ENCODE results near the gene MAMLD1.

The MAMLD1 gene

GRCh38 chrX:150409486-150409885 is 46.4 kb downstream of the MAMLD1 start:
- no peak for DNase-seq

GRCh38 chrX:150409964-150410363 is 46.8 kb downstream of the MAMLD1 start:
- DNase-seq: no peak

DNA sequence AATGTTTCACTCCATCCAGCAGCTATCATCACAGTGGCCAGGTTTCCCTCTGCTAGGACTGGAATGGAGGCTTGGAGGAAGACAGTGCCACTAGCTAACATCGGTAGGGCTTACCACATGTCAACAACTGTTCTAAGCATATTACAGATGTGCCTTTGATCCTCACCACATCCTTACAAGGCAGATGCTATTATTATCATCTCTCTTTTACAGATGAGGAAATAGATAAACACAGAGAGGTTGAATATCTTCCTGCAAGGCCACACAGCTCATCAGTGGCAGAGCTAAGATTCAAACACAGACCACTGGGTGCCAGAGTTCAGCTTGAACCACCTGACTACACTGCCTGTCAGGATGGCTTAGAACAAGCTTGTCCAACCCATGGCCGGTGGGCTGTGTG is 47.4 kb downstream of the MAMLD1 start:
- DNase-seq: peak; percentile 35

DNA sequence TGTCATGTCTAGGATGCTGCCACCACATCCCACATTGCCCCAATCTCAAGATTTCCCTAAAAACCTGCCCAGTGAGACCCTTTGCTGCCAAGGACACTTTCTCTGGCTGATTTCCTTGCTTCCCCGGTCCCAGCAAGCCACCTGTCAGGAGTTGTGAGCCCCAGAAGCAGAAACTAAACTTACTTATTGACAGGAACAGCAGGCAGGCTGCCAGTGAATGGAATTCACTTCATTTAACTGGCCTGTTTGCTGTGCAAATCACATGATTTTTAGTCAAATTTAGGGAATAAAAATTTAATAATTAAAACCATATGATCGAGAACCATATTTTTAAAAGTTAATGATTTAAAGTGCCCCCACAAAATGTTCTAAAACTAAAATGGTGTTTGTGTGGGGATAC is 48.5 kb downstream of the MAMLD1 start:
- DNase-seq: no peak

DNA sequence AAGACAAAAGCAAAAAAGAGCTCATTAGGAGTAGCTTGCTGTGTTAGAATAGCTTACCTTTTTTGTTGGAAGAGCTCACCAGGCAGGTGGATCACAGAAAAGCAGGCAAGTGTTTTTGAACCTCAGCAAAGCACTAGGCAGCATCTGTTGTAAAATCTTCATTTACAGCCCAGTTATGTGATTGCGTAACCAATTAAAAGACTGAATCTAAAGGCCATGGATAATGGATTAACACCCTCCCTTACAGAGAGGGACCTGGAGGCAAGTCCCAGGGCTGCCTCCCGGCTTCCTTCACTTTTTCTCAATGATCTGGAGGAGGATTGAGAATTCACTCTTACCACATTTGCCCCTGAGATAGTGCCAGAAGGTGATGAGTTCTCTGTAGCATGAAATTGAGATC is 51.1 kb downstream of the MAMLD1 start:
- no peak for DNase-seq

GRCh38 chrX:150416469-150416868 is 53.4 kb downstream of the MAMLD1 start:
- no peak for DNase-seq

- no peak for DNase-seq
Measured at GRCh38 chrX:150421816-150422215, 58.7 kb downstream of the MAMLD1 start.

- DNase-seq: peak; percentile 63
Measured at GRCh38 chrX:150429594-150429993, 66.5 kb downstream of the MAMLD1 start.

DNA sequence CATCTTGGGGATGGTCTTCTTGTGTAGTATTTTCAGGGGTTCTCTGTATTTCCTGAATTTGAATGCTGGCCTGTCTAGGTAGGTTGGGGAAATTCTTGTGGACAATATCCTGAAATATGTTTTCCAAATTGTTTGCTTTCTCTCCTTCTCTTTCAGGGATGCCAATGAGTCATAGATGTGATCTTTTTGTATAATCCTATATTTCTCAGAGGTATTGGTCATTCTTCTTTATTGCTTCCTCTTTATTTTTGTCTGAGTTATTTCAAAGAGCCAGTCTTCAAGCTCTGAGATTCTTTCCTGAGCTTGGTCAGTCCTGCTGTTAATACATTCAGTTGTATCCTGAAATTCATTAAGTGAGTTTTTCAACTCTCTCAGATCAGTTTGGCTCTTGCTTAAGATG is 73.1 kb downstream of the MAMLD1 start:
- DNase-seq: no peak

DNA sequence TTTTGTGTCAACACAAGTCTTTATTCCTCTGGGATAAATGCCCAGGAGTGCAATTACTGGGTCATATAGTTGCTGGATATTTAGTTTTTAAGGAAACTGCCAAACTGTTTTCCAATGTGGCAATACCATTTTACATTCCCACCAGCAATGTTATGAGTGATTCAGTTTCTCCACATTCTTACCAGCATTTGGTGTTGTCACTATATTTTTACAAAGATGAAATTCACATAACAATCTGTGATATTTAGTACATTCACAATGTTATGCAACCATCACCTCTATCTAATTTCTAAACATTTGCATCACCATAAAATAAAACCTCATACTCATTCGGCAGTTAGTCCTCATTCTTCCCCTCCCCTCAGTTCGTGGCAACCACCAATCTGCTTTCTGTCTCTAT is 75.0 kb downstream of the MAMLD1 start:
- no peak for DNase-seq

DNA sequence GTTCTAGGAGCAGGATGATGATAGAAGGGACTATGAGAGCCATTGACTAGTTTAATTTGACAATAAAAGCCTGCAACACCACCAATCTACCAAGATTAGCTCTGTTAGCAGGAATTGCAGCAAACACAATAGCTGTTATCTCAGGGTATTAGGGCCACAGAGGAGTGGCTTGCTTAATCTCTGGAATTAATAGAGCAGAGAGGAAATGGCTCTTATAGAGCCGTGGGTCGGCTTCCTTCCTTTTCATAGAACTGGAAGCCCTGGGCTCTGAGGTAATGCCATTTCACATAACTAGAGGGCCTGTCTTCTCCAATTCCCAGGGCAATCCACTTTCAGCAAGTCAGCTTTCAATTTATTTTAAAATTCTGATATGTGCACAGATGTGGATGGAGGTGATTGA is 83.0 kb downstream of the MAMLD1 start:
- no peak for DNase-seq

DNA sequence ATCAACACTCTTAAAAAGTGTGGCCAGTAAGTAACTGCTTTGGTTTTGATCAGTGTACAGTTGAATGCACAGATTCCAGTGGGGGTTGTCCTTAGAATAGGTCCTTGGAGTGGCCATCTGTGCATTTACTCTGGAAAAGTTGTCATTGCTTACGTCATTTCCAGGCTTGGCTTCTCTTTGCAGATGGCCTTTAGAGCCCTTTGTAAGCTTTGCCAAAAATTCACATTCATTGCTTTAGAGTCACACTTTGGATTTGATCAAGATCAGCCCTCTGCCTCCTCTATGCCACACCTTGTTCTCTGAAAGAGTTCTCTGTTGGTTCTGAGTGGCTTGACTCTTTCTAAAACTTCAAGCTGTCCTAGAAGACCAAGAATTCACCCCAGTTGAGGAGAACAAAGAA is 83.9 kb downstream of the MAMLD1 start:
- no peak for DNase-seq

- peak; percentile 24 for DNase-seq
Measured at GRCh38 chrX:150449313-150449712, 86.2 kb downstream of the MAMLD1 start.

DNA sequence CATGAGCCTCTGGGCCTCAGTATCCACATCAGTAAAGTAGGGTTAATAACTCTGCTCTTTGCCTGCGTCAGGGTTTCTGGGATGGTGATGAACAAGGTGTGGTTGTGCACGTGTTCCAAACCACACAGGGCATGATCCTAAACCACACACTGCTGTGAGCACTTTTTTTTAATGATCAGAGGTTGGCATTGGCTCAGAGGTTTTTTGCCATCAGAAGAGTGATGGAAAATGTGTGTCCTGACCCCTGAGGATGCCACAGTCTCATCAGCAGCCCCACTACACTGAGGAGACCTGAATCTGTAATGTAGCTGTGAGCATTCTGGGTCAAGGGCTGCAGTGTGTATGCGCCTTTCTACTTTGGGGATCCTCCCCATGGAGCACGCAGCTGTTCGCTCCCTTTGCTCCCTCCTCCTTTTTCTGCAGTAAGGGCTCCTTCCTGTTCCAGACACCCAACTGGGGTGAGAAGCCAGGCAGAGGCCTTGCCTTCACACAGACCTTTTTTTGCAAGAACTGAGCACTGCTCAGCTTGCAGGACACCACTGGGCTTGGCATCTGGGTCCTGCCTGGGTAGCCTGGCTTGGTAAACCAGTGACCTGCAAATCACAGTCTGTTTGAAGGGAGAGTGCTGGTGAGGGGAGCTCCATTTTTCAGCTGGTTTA is 87.5 kb downstream of the MAMLD1 start:
- peak; percentile 18 for DNase-seq

DNA sequence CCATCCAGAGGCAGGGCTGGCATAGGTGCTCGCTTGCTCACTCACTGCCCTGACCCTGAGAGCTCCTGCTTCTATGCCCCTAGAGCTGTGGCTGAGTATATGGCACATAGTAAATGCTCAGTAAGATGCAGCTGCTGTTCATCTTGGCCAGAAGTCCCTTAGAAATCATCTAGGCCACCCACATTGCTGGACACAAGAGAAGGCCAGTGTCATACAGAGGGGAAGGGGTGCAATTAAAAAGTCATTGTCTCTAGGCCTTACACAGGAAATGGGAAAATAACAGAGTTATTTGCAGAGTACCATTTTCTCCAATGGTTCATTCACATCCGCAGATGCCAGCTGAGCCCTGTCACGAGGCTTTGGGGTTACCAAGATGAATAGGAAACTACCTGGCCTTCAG is 88.8 kb downstream of the MAMLD1 start:
- no peak for DNase-seq

DNA sequence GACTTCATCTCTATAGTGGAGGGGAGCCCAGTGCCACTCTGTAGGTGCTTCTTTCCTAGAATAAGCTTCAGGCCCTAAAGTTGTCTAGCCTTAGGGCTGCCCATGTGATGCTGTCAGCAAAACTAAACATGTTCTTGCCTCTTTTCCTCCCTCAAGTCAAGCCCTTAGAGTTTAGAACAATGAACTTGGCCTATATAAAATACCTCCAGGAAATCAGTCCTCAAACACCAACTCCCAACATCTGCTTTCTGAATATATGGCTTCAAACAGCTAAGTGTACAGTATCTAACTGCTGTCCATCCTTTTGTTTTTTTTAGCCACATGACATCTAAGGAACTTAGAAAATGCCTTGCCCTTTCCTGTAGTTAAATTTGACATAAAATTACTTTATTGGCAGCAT is 91.0 kb downstream of the MAMLD1 start:
- DNase-seq: no peak

DNA sequence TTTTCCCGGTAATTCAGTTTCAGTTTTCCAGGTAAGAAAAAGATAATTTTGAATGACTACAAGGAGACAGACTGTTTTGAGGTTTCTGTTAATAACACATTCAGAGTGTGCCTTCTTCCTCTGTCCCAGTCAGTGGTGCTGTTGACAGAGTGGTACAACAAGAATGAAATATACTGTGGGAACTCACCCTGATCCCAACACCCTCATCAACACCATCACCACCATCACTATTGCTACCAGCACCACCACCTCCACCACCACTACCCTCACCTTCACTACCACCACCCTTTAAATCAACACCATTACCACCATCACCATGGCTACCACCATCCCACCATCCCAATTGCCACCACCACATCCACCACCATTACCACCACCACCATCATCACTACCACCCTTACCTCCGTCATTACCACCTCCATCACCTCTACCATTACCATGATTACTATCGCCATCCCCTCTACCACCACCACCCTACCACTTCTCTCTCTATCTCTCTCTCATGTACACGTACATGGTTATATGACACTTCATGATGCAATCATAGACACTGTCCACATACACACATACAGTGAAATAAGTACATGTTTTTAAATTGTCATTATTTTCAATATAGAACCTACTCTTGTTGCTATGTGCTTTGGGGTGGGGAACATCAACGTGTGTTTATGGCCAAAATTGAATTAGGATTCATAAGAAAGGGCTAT is 91.5 kb downstream of the MAMLD1 start:
- no peak for DNase-seq

GRCh38 chrX:150455215-150455608 is 92.1 kb downstream of the MAMLD1 start:
- DNase-seq: no peak

GRCh38 chrX:150456466-150456865 is 93.3 kb downstream of the MAMLD1 start:
- DNase-seq: peak; percentile 23

GRCh38 chrX:150456941-150457340 is 93.8 kb downstream of the MAMLD1 start:
- no peak for DNase-seq

GRCh38 chrX:150459196-150459595 is 96.1 kb downstream of the MAMLD1 start:
- no peak for DNase-seq

DNA sequence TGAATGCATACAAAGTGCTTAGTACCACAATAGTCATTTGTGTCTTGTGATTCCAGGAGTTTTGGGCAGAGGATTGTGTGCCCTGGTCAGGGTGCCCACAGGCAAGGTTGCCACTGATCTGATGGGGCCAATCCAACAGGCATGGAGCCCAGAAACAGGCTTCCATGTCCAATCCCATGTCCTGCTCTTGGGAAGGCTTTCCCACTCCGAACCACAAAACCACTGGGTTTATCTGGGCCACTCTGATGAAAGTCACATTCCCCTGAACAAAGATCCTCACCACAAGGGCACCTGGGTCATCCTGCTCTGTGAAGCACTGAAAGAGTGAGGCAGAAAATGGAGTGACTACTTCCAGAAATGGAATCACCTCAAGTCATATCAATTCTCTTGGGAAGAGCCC is 96.9 kb downstream of the MAMLD1 start:
- DNase-seq: no peak

DNA sequence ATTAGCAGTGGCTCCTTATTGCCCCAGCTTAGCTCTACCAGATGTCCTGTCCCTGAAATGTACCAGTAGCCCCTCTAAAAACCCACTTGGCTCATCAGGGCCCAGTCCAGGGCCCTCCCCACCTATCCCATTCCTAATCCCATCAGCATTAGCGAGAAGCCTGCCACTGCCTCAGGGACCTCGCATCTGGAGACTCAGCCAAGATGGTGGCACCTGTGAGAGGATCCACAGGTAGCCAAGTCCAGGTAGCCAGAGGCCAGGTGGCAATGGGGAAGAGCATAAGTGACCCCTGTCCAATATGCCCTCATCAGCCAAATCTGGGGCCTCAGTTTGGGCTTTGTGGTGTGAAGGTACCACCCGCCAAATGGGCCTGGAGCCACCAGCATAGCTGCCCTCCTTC is 97.7 kb downstream of the MAMLD1 start:
- DNase-seq: no peak

- no peak for DNase-seq
Measured at GRCh38 chrX:150463566-150463965, 100.4 kb downstream of the MAMLD1 start.

DNA sequence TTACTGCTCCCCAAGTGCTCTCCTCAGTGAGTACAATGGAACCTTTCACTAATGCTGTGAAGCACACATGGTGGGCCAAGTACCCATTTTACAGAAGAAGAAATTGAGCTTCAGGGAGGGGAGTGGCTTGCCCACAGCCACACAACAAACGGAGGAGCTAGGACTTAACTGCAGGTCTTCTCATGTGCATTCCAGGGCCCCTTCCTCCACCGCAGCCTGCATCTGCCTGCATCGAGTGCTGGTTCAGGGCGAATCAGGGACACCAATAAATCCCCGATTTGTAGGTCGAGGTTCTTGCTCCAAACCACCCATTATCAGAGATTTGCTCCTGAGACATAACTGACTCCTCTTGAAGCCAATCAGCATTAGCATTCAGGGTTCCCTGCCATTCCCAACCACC is 100.9 kb downstream of the MAMLD1 start:
- no peak for DNase-seq

All from activated CD4-positive, alpha-beta T cell treated with anti-CD3 and anti-CD28 coated beads, Interleukin-2, amount 50 U/mL, for 16 hours (primary cell).